Upper lobe of left lung (tissue), 4 donors: Measurements from ENCODE around the gene STX16.

Source experiments
- CTCF ChIP-seq, 6 experiments: fragments of 450-650 bp in 4 of 6; fragments of 200-600 bp in 2 of 6; sonication (generic) in 2 of 6; IDR thresholded peaks; one replicate each; pipeline ENCODE4 v1.5.1; 2016 to 2019; ENCODE audit warnings: antibody characterized with exemption in 6 of 6
- POLR2A ChIP-seq, 4 donors: fragments of 450-650 bp; IDR thresholded peaks; one replicate each; pipeline ENCODE4 v1.5.1; 2016 to 2017; ENCODE audit warnings: antibody characterized with exemption in 4 of 4, mild to moderate bottlenecking in 2 of 4
- POLR2AphosphoS5 ChIP-seq, 2 donors: sonication (generic); formaldehyde crosslinking; IDR thresholded peaks; one replicate each; pipeline ENCODE4 v1.5.1; 2017; ENCODE audit warnings: antibody characterized with exemption in 2 of 2

- TF ChIP-seq CTCF (IDR thresholded peaks at IDR 0.05): no peak
- TF ChIP-seq POLR2A (IDR thresholded peaks at IDR 0.05): no peak
- no peak for TF ChIP-seq POLR2AphosphoS5 (IDR thresholded peaks at IDR 0.05)
These were observed 469 bp downstream of the STX16 start for GRCh38 chr20:58651559-58651945.
